HL-60 (cell line): Measurements from ENCODE around the gene ELAC2.

Experiments
- GABPA ChIP-seq: IDR thresholded peaks from 2 replicates; pipeline ENCODE4 v1.6.1; 2012; ENCODE audit warnings: low read depth
- POLR2AphosphoS5 ChIP-seq: IDR thresholded peaks from 2 replicates; pipeline ENCODE4 v1.6.1; 2012; ENCODE audit warnings: low read depth
- TF ChIP-seq, protein P1 (sequence below): IDR thresholded peaks from one replicate; pipeline ENCODE4 v1.5.1; 2011; ENCODE audit warnings: low read length, control low read depth, inconsistent platforms; ENCODE audit not compliant: insufficient read depth
- TF ChIP-seq, protein P2 (sequence below): IDR thresholded peaks from 2 replicates; pipeline ENCODE4 v1.6.1; 2012; ENCODE audit warnings: low read depth; ENCODE audit not compliant: insufficient replicate concordance

DNA sequence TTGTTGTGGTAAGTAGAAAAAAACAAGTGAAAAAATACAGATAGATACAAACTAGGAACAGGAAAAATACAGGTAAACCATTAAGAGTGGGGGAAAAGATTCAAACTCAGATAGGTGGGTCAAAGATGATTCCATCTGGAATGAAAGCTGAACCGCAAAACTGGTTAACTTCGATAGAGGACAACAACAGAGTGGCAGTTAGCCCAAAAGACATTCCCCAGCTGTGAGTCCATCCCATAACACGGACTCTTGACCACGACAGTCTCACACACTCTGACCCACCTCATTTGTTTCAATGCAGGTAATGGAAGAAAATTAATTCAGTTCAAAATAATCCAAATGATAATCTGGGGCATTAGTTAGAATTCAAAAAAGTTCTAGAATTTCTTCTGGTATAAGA lies 13.5 kb downstream of the ELAC2 start:
- TF ChIP-seq, protein P1, sequence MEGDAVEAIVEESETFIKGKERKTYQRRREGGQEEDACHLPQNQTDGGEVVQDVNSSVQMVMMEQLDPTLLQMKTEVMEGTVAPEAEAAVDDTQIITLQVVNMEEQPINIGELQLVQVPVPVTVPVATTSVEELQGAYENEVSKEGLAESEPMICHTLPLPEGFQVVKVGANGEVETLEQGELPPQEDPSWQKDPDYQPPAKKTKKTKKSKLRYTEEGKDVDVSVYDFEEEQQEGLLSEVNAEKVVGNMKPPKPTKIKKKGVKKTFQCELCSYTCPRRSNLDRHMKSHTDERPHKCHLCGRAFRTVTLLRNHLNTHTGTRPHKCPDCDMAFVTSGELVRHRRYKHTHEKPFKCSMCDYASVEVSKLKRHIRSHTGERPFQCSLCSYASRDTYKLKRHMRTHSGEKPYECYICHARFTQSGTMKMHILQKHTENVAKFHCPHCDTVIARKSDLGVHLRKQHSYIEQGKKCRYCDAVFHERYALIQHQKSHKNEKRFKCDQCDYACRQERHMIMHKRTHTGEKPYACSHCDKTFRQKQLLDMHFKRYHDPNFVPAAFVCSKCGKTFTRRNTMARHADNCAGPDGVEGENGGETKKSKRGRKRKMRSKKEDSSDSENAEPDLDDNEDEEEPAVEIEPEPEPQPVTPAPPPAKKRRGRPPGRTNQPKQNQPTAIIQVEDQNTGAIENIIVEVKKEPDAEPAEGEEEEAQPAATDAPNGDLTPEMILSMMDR = no peak
- TF ChIP-seq, protein P2, sequence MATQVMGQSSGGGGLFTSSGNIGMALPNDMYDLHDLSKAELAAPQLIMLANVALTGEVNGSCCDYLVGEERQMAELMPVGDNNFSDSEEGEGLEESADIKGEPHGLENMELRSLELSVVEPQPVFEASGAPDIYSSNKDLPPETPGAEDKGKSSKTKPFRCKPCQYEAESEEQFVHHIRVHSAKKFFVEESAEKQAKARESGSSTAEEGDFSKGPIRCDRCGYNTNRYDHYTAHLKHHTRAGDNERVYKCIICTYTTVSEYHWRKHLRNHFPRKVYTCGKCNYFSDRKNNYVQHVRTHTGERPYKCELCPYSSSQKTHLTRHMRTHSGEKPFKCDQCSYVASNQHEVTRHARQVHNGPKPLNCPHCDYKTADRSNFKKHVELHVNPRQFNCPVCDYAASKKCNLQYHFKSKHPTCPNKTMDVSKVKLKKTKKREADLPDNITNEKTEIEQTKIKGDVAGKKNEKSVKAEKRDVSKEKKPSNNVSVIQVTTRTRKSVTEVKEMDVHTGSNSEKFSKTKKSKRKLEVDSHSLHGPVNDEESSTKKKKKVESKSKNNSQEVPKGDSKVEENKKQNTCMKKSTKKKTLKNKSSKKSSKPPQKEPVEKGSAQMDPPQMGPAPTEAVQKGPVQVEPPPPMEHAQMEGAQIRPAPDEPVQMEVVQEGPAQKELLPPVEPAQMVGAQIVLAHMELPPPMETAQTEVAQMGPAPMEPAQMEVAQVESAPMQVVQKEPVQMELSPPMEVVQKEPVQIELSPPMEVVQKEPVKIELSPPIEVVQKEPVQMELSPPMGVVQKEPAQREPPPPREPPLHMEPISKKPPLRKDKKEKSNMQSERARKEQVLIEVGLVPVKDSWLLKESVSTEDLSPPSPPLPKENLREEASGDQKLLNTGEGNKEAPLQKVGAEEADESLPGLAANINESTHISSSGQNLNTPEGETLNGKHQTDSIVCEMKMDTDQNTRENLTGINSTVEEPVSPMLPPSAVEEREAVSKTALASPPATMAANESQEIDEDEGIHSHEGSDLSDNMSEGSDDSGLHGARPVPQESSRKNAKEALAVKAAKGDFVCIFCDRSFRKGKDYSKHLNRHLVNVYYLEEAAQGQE = no peak
- TF ChIP-seq POLR2AphosphoS5 (no peak), GABPA (no peak)
